ENCODE data around the gene SEMA4A.
A peak's percentile ranks its signal among the peaks of the same experiment; 100 is the strongest.

The SEMA4A gene

GRCh38 chr1:156114101-156114918 is 39.1 kb upstream of the SEMA4A start, which contains the start of gene LMNA (continued):
- TF ChIP-seq, protein P1, sequence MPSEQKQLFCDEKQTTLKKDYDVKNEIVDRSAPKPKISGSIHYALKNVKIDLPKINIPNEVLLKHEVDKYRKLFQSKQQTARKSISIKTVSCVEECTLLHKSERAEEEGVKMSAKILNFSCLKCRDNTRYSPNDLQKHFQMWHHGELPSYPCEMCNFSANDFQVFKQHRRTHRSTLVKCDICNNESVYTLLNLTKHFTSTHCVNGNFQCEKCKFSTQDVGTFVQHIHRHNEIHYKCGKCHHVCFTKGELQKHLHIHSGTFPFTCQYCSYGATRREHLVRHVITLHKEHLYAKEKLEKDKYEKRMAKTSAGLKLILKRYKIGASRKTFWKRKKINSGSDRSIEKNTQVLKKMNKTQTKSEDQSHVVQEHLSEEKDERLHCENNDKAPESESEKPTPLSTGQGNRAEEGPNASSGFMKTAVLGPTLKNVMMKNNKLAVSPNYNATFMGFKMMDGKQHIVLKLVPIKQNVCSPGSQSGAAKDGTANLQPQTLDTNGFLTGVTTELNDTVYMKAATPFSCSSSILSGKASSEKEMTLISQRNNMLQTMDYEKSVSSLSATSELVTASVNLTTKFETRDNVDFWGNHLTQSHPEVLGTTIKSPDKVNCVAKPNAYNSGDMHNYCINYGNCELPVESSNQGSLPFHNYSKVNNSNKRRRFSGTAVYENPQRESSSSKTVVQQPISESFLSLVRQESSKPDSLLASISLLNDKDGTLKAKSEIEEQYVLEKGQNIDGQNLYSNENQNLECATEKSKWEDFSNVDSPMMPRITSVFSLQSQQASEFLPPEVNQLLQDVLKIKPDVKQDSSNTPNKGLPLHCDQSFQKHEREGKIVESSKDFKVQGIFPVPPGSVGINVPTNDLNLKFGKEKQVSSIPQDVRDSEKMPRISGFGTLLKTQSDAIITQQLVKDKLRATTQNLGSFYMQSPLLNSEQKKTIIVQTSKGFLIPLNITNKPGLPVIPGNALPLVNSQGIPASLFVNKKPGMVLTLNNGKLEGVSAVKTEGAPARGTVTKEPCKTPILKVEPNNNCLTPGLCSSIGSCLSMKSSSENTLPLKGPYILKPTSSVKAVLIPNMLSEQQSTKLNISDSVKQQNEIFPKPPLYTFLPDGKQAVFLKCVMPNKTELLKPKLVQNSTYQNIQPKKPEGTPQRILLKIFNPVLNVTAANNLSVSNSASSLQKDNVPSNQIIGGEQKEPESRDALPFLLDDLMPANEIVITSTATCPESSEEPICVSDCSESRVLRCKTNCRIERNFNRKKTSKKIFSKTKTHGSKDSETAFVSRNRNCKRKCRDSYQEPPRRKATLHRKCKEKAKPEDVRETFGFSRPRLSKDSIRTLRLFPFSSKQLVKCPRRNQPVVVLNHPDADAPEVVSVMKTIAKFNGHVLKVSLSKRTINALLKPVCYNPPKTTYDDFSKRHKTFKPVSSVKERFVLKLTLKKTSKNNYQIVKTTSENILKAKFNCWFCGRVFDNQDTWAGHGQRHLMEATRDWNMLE (tag by site-specific recombination; conservative IDR thresholded peaks at IDR 0.05; ENCODE audit: low read depth), result no peak
- TF ChIP-seq ZNF707 (tag by site-specific recombination; IDR thresholded peaks at IDR 0.05) (peak; percentile 94), ZNF791 (tag by site-specific recombination; IDR thresholded peaks at IDR 0.05) (no peak), ZXDB (tag by site-specific recombination; IDR thresholded peaks at IDR 0.05) (peak; percentile 60; the same call in 1 of the 2 replicates), ZNF624 (tag by site-specific recombination; IDR thresholded peaks at IDR 0.05) (no peak), ZNF221 (tag by site-specific recombination; IDR thresholded peaks at IDR 0.05; ENCODE audit: borderline replicate concordance) (no peak), SP7 (tag by site-specific recombination; IDR thresholded peaks at IDR 0.05) (peak; percentile 94), KLF10 (tag by site-specific recombination; IDR thresholded peaks at IDR 0.05) (no peak), ZNF549 (tag by site-specific recombination; IDR thresholded peaks at IDR 0.05) (no peak), ZNF202 (tag by site-specific recombination; IDR thresholded peaks at IDR 0.05; ENCODE audit: borderline replicate concordance) (no peak), SCRT1 (tag by site-specific recombination; IDR thresholded peaks at IDR 0.05; ENCODE audit: borderline replicate concordance) (no peak), ZNF585B (tag by site-specific recombination; IDR thresholded peaks at IDR 0.05) (no peak), GLIS1 (tag by site-specific recombination; IDR thresholded peaks at IDR 0.05) (peak; percentile 73), ZNF692 (tag by site-specific recombination; IDR thresholded peaks at IDR 0.05) (peak; percentile 99), KLF16 (tag by site-specific recombination; IDR thresholded peaks at IDR 0.05) (peak; percentile 60; the same call in 1 of the 2 replicates), GLI4 (tag by site-specific recombination; IDR thresholded peaks at IDR 0.05) (no peak), ZNF510 (tag by site-specific recombination; IDR thresholded peaks at IDR 0.05; ENCODE audit: insufficient replicate concordance) (no peak), ZNF544 (tag by site-specific recombination; IDR thresholded peaks at IDR 0.05) (no peak), ZNF610 (tag by site-specific recombination; IDR thresholded peaks at IDR 0.05; ENCODE audit: borderline replicate concordance) (no peak), ZNF184 (tag by site-specific recombination; IDR thresholded peaks at IDR 0.05) (no peak), ZNF2 (tag by site-specific recombination; IDR thresholded peaks at IDR 0.05) (peak; percentile 60; the same call in 1 of the 2 replicates), ZNF114 (tag by site-specific recombination; IDR thresholded peaks at IDR 0.05) (no peak), BCL11B (tag by site-specific recombination; IDR thresholded peaks at IDR 0.05; ENCODE audit: low read depth) (peak; percentile 84)
- TF ChIP-seq, protein P2, sequence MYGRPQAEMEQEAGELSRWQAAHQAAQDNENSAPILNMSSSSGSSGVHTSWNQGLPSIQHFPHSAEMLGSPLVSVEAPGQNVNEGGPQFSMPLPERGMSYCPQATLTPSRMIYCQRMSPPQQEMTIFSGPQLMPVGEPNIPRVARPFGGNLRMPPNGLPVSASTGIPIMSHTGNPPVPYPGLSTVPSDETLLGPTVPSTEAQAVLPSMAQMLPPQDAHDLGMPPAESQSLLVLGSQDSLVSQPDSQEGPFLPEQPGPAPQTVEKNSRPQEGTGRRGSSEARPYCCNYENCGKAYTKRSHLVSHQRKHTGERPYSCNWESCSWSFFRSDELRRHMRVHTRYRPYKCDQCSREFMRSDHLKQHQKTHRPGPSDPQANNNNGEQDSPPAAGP (tag by site-specific recombination; IDR thresholded peaks at IDR 0.05), result peak; percentile 98
- TF ChIP-seq, protein P3, sequence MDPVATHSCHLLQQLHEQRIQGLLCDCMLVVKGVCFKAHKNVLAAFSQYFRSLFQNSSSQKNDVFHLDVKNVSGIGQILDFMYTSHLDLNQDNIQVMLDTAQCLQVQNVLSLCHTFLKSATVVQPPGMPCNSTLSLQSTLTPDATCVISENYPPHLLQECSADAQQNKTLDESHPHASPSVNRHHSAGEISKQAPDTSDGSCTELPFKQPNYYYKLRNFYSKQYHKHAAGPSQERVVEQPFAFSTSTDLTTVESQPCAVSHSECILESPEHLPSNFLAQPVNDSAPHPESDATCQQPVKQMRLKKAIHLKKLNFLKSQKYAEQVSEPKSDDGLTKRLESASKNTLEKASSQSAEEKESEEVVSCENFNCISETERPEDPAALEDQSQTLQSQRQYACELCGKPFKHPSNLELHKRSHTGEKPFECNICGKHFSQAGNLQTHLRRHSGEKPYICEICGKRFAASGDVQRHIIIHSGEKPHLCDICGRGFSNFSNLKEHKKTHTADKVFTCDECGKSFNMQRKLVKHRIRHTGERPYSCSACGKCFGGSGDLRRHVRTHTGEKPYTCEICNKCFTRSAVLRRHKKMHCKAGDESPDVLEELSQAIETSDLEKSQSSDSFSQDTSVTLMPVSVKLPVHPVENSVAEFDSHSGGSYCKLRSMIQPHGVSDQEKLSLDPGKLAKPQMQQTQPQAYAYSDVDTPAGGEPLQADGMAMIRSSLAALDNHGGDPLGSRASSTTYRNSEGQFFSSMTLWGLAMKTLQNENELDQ (tag by site-specific recombination; IDR thresholded peaks at IDR 0.05; ENCODE audit: low read depth), result no peak
- TF ChIP-seq, protein P4, sequence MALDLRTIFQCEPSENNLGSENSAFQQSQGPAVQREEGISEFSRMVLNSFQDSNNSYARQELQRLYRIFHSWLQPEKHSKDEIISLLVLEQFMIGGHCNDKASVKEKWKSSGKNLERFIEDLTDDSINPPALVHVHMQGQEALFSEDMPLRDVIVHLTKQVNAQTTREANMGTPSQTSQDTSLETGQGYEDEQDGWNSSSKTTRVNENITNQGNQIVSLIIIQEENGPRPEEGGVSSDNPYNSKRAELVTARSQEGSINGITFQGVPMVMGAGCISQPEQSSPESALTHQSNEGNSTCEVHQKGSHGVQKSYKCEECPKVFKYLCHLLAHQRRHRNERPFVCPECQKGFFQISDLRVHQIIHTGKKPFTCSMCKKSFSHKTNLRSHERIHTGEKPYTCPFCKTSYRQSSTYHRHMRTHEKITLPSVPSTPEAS (tag by site-specific recombination; IDR thresholded peaks at IDR 0.05), result no peak
- TF ChIP-seq, protein P5, sequence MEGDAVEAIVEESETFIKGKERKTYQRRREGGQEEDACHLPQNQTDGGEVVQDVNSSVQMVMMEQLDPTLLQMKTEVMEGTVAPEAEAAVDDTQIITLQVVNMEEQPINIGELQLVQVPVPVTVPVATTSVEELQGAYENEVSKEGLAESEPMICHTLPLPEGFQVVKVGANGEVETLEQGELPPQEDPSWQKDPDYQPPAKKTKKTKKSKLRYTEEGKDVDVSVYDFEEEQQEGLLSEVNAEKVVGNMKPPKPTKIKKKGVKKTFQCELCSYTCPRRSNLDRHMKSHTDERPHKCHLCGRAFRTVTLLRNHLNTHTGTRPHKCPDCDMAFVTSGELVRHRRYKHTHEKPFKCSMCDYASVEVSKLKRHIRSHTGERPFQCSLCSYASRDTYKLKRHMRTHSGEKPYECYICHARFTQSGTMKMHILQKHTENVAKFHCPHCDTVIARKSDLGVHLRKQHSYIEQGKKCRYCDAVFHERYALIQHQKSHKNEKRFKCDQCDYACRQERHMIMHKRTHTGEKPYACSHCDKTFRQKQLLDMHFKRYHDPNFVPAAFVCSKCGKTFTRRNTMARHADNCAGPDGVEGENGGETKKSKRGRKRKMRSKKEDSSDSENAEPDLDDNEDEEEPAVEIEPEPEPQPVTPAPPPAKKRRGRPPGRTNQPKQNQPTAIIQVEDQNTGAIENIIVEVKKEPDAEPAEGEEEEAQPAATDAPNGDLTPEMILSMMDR (tag by site-specific recombination; IDR thresholded peaks at IDR 0.05), result peak; percentile 1; the same call in 1 of the 2 replicates

All from HEK293 (cell line).